Measurements from ENCODE around the gene ZBTB48.
A peak's percentile ranks its signal among the peaks of the same experiment; 100 is the strongest.

Gene ZBTB48

DNA sequence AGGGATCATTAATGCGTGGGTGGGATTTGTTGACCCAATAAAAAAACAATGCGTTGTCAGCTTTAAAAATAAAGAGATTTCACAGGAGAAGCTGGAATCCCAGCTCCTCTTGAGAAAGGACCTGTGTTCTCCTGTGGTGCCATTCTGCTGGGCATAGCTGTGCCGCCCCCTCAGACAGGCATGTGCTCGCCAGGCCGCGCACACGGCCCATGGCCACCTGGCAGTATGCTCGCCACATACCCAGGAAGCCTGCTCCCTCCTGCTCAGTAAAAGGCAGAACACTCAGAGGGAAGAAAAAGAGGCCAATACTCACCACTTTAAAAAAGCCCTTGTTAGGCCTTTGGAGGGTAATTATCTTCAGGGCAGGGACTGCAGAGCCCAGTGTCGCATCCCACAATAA is 58.0 kb downstream of the ZBTB48 start:
- no peaks in the 10 kb centered on the region for H3K4me1 ChIP-seq (ENCODE audit: control insufficient read depth, insufficient read depth, low read length)
- no peak overlapping the region for H3K9ac ChIP-seq (ENCODE audit: low read length)
- H3K4me3 ChIP-seq (ENCODE audit: low read length), result peak overlapping the region; percentile 21
- peaks cover 40% of the 10 kb centered on the region for H3K36me3 ChIP-seq (ENCODE audit: control insufficient read depth, insufficient read depth, low read length)
- H3K27ac ChIP-seq (ENCODE audit: low read depth, low read length), result no peak overlapping the region
- no peaks in the 10 kb centered on the region for H3K27me3 ChIP-seq (ENCODE audit: control insufficient read depth, insufficient read depth, low read length)

GRCh38 chr1:6638226-6638625 is 58.4 kb downstream of the ZBTB48 start:
- Histone ChIP-seq H3K4me1 (ENCODE audit: control insufficient read depth, insufficient read depth, low read length) (no peaks in the 10 kb centered on the region), H3K27me3 (ENCODE audit: control insufficient read depth, insufficient read depth, low read length) (no peaks in the 10 kb centered on the region), H3K27ac (ENCODE audit: low read depth, low read length) (peak overlapping the region; percentile 0), H3K9ac (ENCODE audit: low read length) (no peak overlapping the region), H3K36me3 (ENCODE audit: control insufficient read depth, insufficient read depth, low read length) (peaks cover 36% of the 10 kb centered on the region), H3K4me3 (ENCODE audit: low read length) (peak overlapping the region; percentile 21)
